Activated T-cell treated with anti-CD3 and anti-CD28 coated beads, Interleukin-2, amount 50 U/mL, for 48 hours (primary cell): ENCODE results near the gene CMTM5.
"Not testable (repeated sequence)": the region's sequence is repeated elsewhere in the genome, so short reads cannot be mapped to it uniquely, and the experiment has no call there.

Experiments
- DNase-seq, 2 experiments: peaks; one replicate each; pipeline ENCODE4 v3.0.0-alpha.2; 2020

CMTM5 gene

GRCh38 chr14:23400496-23401149 is 23.8 kb downstream of the CMTM5 start:
- DNase-seq: not testable (repeated sequence)

GRCh38 chr14:23401291-23401690 is 24.4 kb downstream of the CMTM5 start:
- DNase-seq: no peak

GRCh38 chr14:23402296-23403138 is 25.7 kb downstream of the CMTM5 start:
- no peak for DNase-seq

DNA sequence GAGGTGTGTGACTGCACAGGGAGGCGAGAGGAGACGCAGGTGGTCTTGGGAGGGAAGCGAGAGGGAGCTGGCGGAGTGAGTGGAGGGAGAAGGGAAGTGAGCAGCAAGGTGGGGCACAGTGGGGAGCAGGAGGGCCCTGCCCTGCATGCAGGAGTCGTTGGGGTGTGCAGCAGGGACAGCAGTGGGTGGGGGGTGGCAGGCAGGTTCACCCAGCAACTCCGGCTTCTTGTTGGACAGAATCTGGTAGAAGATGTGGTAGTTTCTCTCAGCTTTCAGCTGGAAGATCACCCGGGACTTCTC is 26.2 kb downstream of the CMTM5 start:
- no peak for DNase-seq

DNA sequence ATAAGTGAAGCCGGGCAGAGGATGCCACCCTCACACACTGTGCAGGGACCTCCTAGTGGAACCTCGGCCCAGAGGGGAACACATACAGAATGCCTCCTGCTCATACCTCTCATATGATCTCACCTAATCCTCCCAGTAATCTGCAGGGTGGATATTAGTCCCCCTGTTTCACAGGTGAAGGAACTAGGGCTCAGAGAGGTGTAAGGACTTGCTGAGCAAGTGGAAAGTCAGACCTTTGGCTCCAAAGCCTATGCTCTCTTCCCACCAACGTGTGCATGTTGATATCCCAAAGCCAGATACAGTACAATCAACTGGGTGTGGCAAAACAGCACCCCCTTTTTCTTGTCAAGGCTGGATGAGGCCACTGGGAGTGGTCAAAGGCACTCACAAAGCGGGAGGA is 27.1 kb downstream of the CMTM5 start:
- DNase-seq: no peak

GRCh38 chr14:23404331-23404900 is 27.6 kb downstream of the CMTM5 start:
- no peak for DNase-seq

DNA sequence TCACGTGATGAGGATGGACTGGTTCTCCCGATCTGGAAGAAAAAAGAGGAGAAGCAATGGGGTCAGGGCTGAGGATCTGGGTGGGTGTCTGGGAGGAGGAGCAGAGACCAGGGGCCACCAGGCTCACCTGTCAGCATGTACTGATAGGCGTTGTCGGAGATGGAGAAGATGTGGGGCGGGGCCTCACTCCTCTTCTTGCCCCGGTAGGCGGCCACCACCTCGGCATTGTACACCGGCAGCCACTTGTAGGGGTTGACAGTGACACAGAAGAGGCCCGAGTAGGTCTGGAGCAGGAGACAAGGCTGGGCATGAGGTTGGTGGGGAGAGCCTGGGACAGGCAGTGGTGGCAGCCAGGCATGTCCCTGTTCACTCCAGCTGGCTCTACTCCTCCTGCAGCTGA is 28.2 kb downstream of the CMTM5 start:
- no peak for DNase-seq

GRCh38 chr14:23405516-23406025 is 28.7 kb downstream of the CMTM5 start:
- no peak for DNase-seq

GRCh38 chr14:23406244-23406643 is 29.4 kb downstream of the CMTM5 start:
- no peak for DNase-seq

DNA sequence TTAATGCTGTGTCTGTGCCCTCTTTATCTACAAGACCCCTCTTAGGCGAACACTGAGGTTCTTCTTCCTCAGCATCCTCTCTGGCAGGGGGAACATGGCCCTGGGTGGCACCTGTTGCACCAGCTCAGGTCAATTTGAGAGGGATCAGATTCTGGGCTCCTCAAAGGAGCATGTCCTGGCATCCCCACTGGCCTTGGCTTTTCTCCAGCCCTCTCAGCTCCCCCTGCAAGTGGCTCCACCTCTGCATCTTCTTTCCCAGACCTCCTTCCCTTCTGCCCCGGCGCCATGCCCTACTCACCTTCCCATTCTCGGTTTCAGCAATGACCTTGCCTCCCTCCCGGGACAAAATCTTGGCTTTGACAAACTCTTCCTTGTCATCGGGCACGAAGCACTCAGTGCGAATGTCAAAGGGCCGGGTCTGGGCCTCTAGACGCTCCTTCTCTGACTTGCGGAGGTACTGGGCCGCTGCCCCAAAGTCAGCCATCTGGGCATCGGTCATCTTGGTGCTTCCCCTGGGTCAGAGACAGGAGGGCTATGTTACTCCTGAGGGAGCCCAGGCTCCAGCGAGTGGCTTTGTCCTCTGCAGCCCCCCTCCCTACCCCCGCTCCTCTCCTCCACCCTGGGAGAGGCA is 30.0 kb downstream of the CMTM5 start:
- no peak for DNase-seq

GRCh38 chr14:23407516-23408306 is 30.9 kb downstream of the CMTM5 start, which contains the start of gene MYH6:
MYH6 (minus strand) TSS chr14:23408273; CDS start chr14:23407223, 1,050 bp downstream.
- DNase-seq: no peak

DNA sequence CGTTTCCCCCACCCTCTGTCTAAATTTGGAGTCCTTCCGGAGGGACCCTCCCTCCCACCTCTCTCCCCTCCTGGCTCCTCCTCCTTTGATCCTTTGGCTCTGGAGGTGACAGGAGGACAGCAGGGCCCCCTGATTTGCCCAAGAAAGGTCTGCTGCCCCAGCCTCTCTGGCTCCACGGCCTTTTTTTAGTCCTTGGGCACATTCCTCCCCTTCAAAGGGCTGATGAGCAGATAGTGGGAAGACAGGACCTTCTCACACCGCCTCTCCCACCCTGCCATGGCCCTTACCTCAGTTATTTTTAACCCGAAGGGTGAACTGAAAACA is 31.4 kb downstream of the CMTM5 start:
- DNase-seq: no peak

DNA sequence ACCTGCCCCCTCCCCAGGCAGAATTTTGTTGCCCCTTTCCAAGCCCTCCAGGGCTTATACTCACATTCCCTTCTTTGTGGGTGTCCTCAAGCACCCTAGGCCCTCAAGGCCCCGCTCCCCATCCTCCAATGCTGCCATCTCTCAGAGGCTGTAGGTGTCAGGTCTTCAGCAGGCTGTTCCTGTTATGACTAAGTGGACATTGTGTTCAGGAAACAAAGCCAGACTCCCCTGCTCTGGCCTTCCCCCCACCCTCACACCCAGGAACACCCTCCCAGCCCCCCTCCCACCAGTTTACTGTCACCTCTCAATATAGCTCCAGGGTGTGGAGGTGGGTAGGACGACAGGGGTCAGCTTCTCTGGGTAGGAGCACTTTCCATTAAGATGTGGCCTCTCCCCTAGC is 32.6 kb downstream of the CMTM5 start:
- DNase-seq: no peak

DNA sequence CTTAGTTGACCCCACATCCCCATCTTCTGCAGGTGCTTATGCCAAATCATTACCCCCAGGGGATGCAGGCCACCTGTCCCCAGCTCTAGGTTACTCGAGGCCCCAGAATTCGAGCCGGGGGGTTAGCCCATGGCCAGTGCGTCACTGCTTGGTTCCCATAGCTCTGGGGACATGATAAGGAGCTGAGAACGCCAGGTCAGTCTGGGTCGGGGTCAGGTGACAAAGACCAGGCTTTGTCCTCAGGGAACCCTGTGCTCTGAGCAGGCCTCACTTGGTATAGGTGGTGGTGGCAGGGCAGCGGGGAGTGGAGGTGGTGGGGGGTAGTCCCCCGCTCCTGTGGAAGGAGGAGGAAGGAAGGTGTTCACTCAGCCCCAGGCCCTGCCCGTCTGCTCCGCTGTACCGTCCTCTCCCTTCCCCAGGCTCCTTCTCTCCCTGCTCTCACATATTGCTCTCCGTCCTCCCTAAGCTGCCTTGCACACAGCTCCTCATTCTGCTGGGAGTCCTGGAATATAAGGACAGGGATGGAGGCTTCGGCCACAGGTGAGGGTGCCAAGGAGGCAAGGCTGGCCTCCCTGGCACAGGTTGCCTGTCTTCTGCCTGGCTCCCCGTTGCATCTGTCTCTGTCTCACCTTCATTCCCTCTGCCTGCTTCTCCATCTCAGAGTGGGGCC is 33.3 kb downstream of the CMTM5 start:
- DNase-seq: no peak

- no peak for DNase-seq
Measured at GRCh38 chr14:23411563-23412525, 35.0 kb downstream of the CMTM5 start.

DNA sequence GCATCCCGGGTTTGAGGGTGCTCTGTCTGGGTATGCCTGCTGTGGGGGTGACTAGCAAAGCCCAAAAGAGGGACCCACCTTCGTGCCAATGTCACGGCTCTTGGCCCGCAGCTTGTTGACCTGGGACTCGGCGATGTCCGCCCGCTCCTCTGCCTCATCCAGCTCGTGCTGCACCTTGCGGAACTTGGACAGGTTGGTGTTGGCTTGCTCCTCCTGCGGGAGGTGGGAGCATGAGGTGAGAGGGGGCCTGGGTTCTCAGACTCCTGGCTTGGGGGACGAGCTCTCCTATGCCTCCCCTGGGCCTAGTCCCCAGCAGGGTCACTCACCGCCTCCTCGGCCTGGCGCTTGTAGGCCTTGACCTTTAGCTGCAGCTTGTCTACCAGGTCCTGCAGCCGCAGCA is 36.8 kb downstream of the CMTM5 start:
- DNase-seq: no peak

DNA sequence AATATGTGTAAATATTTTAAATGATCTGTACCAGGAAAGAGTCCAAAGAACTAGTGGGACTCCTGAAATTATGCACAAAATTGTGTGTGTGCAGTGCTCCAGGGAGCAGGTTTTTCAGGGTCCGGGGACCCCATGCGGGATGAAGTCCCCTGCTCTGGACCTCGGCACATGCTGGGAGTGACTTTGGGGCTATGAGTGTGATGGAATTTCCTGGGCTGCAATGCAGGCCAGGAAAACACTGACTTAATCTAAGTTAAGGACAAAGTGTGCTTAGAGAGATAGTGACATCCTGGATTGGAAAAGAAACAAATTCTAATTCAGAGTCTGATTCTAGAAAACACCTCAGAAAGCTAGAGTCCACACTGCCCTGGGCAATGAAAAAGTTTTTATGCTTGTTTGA is 37.4 kb downstream of the CMTM5 start:
- no peak for DNase-seq

DNA sequence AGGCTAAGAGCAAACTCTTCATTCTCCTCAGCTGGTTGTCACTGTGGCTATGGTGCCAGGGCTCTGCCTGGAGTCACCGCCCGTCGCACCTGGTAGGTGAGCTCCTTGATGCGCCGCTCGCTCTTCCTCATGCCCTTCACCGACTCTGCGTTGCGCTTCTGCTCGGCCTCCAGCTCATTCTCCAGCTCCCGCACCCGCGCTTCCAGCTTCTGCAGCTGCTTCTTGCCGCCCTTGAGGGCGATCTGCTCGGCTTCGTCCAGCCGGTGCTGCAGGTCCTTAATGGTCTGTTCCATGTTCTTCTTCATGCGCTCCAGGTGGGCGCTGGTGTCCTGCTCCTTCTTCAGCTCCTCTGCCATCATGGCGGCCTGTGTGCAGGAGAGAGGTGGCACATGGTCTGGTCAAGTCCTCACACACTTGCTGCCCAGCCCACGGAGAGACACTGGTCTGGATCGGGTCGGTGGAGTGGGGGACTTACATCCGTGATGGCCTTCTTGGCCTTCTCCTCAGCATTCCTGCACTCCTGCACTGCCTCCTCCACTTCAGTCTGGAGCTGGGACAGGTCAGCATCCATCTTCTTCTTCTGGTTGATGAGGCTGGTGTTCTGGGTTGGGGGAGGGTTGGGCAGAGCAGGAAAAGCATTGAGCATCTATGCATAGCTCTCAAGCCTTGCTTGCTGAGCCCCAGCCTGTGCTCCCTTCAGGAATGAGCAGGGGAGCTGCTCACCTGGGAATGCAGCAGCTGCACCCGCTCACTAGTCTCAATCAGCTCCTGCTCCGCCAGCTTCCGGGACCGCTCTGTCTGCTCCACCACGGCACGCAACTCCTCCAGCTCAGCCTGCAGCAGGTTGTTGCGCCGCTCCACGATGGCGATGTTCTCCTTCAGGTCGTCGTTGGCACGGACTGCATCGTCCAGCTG is 38.3 kb downstream of the CMTM5 start:
- no peak for DNase-seq

DNA sequence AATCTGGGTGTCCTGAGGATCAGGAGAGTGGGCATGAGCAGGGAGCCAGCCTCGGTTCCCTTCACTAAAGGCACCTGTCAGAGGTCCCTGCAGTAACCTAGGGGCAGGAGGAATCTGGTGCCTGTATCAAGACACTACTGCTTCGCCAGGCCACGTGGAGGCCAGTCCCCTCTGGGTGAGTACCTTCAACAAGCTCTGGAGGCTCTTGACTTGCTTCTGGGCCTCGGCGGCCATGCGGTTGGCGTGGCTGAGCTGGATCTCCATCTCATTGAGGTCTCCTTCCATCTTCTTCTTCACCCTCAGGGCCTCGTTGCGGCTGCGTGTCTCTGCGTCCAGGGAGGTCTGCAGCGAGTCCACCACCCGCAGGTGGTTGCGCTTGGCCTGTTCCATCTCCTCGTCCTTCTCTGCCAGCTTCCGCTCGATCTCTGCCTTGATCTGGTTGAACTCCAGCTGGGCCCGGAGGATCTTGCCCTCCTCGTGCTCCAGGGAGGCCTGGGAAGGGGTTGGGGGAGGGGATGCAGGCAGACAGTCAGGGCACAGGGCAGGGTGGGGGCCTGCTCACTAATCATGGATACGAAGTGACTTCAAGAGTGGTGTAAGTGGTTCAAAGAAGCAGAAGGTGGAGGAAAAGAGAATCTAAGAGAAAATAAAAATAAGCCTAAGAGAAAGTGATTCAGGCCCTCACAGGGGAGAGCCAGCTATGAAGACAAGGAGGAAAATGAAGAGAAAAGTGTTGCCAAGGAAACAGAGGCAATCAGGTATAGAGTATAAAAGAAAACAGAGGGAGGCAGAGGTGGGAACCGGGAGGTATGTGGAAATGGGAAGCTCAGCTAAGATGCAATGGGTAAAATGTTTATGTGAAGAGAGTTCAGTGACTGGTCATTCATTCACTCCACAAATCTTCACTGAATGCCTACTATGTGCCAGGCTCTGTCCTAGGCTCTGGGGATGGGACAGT is 39.3 kb downstream of the CMTM5 start:
- no peak for DNase-seq
